Hepatocyte (in vitro differentiated cells): Measurements from ENCODE around the gene PHLDA1. TPM values are rescaled to one million over a fixed set of nuclear protein-coding genes. Genes with fewer than 3 reads are reported as not detected.

Experiments used
- DNase-seq: peaks from one replicate; pipeline ENCODE4 v3.0.0-alpha.2; 2016; ENCODE audit warnings: low spot score
- H2AFZ ChIP-seq: fragments of 200-600 bp; sonication (generic); 2 replicates; pipeline ENCODE4 v1.6.0; 2016; ENCODE audit warnings: antibody characterized with exemption, mild to moderate bottlenecking
- H3K27ac ChIP-seq: fragments of 200-600 bp; sonication (generic); 2 replicates; pipeline ENCODE4 v1.5.1; 2016; ENCODE audit warnings: mild to moderate bottlenecking
- H3K27me3 ChIP-seq: fragments of 200-600 bp; sonication (generic); 2 replicates; pipeline ENCODE4 v1.6.1; 2016
- H3K36me3 ChIP-seq: fragments of 200-600 bp; sonication (generic); replicated peaks from 2 replicates; pipeline ENCODE4 v1.5.1; 2016; ENCODE audit warnings: low read depth; ENCODE audit not compliant: insufficient read depth
- H3K4me1 ChIP-seq: fragments of 200-600 bp; sonication (generic); 2 replicates; pipeline ENCODE4 v1.5.1; 2016; ENCODE audit warnings: mild to moderate bottlenecking, moderate library complexity; ENCODE audit not compliant: insufficient read depth
- H3K4me2 ChIP-seq: fragments of 200-600 bp; sonication (generic); 2 replicates; pipeline ENCODE4 v1.6.0; 2016
- H3K4me3 ChIP-seq: fragments of 200-600 bp; sonication (generic); 2 replicates; pipeline ENCODE4 v1.5.1; 2016; ENCODE audit warnings: mild to moderate bottlenecking
- H3K79me2 ChIP-seq: fragments of 200-600 bp; sonication (generic); 2 replicates; pipeline ENCODE4 v1.6.0; 2017; ENCODE audit warnings: mild to moderate bottlenecking
- H3K9me2 ChIP-seq: fragments of 200-600 bp; sonication (generic); replicated peaks from 2 replicates; pipeline ENCODE4 v1.6.0; 2017; ENCODE audit warnings: mild to moderate bottlenecking; ENCODE audit not compliant: insufficient read depth
- H3K9me3 ChIP-seq: fragments of 200-600 bp; sonication (generic); 2 replicates; pipeline ENCODE4 v1.5.1; 2016; ENCODE audit warnings: low read depth, mild to moderate bottlenecking
- H4K20me1 ChIP-seq: fragments of 200-600 bp; sonication (generic); 2 replicates; pipeline ENCODE4 v1.6.0; 2016; ENCODE audit warnings: mild to moderate bottlenecking; ENCODE audit not compliant: insufficient read depth, poor library complexity, severe bottlenecking
- EZH2 ChIP-seq: fragments of 200-600 bp; sonication (generic); IDR thresholded peaks from 2 replicates; pipeline ENCODE4 v1.6.1; 2016; ENCODE audit warnings: antibody characterized with exemption, mild to moderate bottlenecking, borderline replicate concordance
- EZH2phosphoT487 ChIP-seq: fragments of 200-600 bp; sonication (generic); IDR thresholded peaks from one replicate; pipeline ENCODE4 v1.6.1; 2018; ENCODE audit warnings: antibody characterized with exemption, mild to moderate bottlenecking, low read depth, moderate library complexity; ENCODE audit not compliant: unreplicated experiment, severe bottlenecking
- WGBS: methylation state at CpG from one replicate; pipeline ENCODE4 v1.1.6; 2016; ENCODE audit warnings: low lambda C conversion rate; ENCODE audit errors: missing lambda C conversion rate; 5-methylcytosine and 5-hydroxymethylcytosine counted together
- polyA plus RNA-seq: library from polyadenylated mRNA; unstranded; fragments of >200 nt; fragmentation: Nextera tagmentation; extraction: Ambion mirVana; gene quantifications from 2 replicates; pipeline ENCODE4 v1.2.1, GENCODE V29; 2016
- total RNA-seq: library from RNA; depleted of rRNA; stranded (reverse); fragments of >200 nt; gene quantifications from 2 replicates; pipeline ENCODE4 v1.2.3, GENCODE V29; 2014
- TF ChIP-seq, protein P1 (sequence below): fragments of 200-600 bp; sonication (generic); IDR thresholded peaks from 2 replicates; pipeline ENCODE4 v1.5.1; 2016; ENCODE audit warnings: antibody characterized with exemption, mild to moderate bottlenecking; ENCODE audit not compliant: poor library complexity

The PHLDA1 gene
- total and polyA plus RNA-seq, 2 experiments from 2014 or later = 29.9 to 50.8 TPM

DNA sequence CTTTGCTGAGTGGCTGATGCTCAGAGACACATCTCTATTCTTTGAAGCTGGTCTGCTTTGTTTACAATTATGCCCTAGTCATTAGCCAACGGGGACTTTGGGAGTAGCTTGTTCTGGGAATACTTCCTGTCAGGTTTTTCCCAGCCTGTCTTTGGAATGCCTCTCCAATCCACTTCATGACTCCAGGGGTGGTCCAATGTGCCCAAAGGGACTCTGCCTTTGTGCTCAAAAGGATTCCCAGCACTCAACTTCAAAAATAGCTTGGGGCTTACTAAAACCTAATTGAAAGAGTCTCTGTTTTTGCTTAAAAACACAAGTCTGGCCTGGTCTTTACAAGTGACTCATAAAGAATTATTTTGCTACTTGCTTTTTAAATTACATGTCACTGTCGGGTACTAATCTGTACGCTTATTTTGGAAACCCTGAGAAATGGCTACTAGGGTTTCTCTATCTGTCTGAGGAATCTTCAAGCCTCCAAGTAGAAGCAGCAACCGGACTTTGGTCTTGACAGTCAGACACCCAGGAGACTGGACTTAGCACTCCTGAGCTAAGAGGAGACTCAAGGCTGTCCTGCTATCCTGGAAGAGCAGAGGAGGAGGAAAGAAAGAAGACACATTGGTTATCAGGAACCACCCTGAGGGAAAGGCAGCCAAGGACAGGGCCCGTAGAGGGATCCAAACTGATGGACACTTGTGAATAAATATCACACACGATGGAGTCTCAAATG lies 20.7 kb downstream of the PHLDA1 start:
- Histone ChIP-seq H3K79me2 (no peaks in the 10 kb centered on the region), H3K4me1 (peaks cover 12% of the 10 kb centered on the region), H3K4me2 (no peak overlapping the region), H4K20me1 (no peaks in the 10 kb centered on the region), H3K27me3 (no peaks in the 10 kb centered on the region), H3K9me3 (no peaks in the 10 kb centered on the region), H3K36me3 (no peaks in the 10 kb centered on the region), H3K9me2 (no peaks in the 10 kb centered on the region), H3K4me3 (no peak overlapping the region), H2AFZ (no peak overlapping the region), H3K27ac (peak overlapping the region; percentile 21)
- 56% methylated on average over 6 of the region's 6 CpGs for WGBS
- TF ChIP-seq, protein P1, sequence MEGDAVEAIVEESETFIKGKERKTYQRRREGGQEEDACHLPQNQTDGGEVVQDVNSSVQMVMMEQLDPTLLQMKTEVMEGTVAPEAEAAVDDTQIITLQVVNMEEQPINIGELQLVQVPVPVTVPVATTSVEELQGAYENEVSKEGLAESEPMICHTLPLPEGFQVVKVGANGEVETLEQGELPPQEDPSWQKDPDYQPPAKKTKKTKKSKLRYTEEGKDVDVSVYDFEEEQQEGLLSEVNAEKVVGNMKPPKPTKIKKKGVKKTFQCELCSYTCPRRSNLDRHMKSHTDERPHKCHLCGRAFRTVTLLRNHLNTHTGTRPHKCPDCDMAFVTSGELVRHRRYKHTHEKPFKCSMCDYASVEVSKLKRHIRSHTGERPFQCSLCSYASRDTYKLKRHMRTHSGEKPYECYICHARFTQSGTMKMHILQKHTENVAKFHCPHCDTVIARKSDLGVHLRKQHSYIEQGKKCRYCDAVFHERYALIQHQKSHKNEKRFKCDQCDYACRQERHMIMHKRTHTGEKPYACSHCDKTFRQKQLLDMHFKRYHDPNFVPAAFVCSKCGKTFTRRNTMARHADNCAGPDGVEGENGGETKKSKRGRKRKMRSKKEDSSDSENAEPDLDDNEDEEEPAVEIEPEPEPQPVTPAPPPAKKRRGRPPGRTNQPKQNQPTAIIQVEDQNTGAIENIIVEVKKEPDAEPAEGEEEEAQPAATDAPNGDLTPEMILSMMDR = no peak
- TF ChIP-seq EZH2phosphoT487 (no peak), EZH2 (no peak)
- DNase-seq = peak; percentile 38

DNA sequence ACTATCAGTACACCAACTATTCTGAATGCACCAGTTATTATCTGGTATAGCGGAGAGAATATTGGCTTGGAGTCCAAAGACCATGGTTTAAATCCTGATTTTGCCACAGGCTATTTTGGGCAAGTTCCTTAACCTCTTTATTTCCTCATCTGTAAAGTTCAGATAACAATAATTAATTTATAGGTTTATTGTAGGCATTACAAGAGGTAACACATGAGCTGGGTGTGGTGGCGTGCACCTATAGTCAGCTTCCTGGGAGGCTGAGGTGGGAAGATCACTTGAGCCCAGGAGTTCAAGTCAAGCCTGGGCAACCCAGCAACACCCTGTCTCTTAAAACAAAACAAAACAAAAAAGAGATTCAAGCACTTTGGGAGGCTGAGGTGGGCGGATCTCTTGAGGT lies 23.1 kb downstream of the PHLDA1 start:
- no peaks in the 10 kb centered on the region for H3K9me2 ChIP-seq
- H3K36me3 ChIP-seq = no peaks in the 10 kb centered on the region
- H3K4me1 ChIP-seq = peaks cover 12% of the 10 kb centered on the region
- no peak overlapping the region for H3K4me3 ChIP-seq
- DNase-seq = no peak
- TF ChIP-seq, protein P1 = no peak
- no peak for TF ChIP-seq EZH2phosphoT487
- TF ChIP-seq EZH2 = no peak
- H3K4me2 ChIP-seq = no peak overlapping the region
- H2AFZ ChIP-seq = no peak overlapping the region
- no peaks in the 10 kb centered on the region for H3K79me2 ChIP-seq
- H3K9me3 ChIP-seq = no peaks in the 10 kb centered on the region
- no peaks in the 10 kb centered on the region for H4K20me1 ChIP-seq
- 83% methylated on average over 3 of the region's 3 CpGs for WGBS
- H3K27ac ChIP-seq = no peak overlapping the region
- no peaks in the 10 kb centered on the region for H3K27me3 ChIP-seq

DNA sequence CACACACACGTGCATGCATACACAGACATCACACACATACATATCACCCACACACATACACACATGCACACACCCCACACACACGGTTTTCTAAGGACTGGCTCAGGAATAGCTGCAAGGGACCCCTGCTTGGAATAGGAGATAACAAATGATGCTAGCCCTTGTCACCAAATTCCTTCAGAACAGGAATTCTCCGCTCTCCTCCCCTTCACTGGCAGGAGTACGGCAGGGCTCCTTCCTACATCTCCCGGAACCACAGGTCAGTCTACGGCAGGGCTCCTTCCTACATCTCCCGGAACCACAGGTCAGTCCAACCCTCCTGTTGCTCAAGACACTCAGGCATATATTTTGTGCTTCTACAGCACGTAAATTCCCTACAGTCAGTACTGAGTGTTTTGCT lies 23.9 kb downstream of the PHLDA1 start:
- Histone ChIP-seq H3K27me3 (no peaks in the 10 kb centered on the region), H3K4me2 (no peak overlapping the region), H4K20me1 (no peaks in the 10 kb centered on the region), H3K9me3 (no peaks in the 10 kb centered on the region), H3K4me1 (peaks cover 12% of the 10 kb centered on the region), H3K4me3 (no peak overlapping the region), H3K79me2 (no peaks in the 10 kb centered on the region), H3K27ac (no peak overlapping the region), H2AFZ (no peak overlapping the region), H3K9me2 (no peaks in the 10 kb centered on the region), H3K36me3 (no peaks in the 10 kb centered on the region)
- 81% methylated on average over 8 of the region's 8 CpGs for WGBS
- no peak for DNase-seq
- TF ChIP-seq EZH2phosphoT487 (no peak), EZH2 (no peak)
- TF ChIP-seq, protein P1 = no peak
